GM18511 (cell line): ENCODE results near the gene VSX2.
A peak's percentile ranks its signal among the peaks of the same experiment; 100 is the strongest.

Experiments
- ATAC-seq: cut with Tn5 transposase; IDR thresholded peaks from one replicate; pipeline ENCODE4 v1.9.1; 2021; ENCODE audit warnings: mild to moderate bottlenecking, moderate library complexity; ENCODE audit not compliant: unreplicated experiment

Gene VSX2

GRCh38 chr14:74297986-74298385, 58.7 kb downstream of the VSX2 start:
- ATAC-seq = no peak

GRCh38 chr14:74299061-74299545, 59.9 kb downstream of the VSX2 start:
- ATAC-seq = no peak

GRCh38 chr14:74301594-74302151, 62.4 kb downstream of the VSX2 start:
- ATAC-seq = no peak

GRCh38 chr14:74302152-74302628, 62.9 kb downstream of the VSX2 start:
- ATAC-seq = peak; percentile 63

- peak; percentile 99 for ATAC-seq
Observed at GRCh38 chr14:74302634-74303569, 63.7 kb downstream of the VSX2 start, which contains the start of gene ABCD4. Gene ABCD4, minus strand, starts transcription at chr14:74302934. Its CDS starts 22 bp downstream, at chr14:74302912.

GRCh38 chr14:74308695-74309094, 69.4 kb downstream of the VSX2 start:
- ATAC-seq = no peak

GRCh38 chr14:74309125-74310022, 70.1 kb downstream of the VSX2 start:
- no peak for ATAC-seq

GRCh38 chr14:74312161-74312560, 72.9 kb downstream of the VSX2 start:
- ATAC-seq = no peak
